ENCODE measurements around the gene PRKAB1.
A peak's percentile ranks its signal among the peaks of the same experiment; 100 is the strongest.

Gene PRKAB1

DNA sequence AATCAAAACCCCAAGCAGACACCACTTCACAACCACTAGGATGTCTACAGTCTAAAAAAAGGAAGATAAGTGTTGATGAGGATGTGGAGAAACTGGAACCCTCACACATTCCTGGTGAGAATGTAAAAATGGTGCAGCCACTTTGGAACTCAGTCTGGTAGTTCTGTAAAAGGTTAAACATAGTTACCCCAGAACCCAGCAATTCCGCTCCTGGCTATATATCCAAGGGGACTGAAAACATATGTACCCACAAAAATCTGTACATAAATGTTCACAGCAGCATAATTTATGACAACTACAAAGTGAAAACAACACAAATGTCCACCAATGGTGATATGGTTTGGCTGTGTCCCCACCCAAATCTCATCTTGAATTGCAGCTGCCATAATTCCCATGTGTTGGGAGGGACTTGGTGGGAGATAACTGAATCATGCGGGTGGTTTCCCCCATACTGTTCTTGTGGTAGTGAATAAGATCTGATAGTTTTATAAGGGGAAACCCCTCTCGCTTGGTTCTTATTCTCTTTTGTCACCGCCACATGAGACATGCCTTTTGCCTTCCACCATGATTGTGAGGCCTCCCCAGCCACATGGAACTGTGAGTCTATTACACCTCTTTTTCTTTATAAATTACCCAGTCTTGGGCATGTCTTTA is 46.8 kb downstream of the PRKAB1 start:
- no peak for DNase-seq

DNA sequence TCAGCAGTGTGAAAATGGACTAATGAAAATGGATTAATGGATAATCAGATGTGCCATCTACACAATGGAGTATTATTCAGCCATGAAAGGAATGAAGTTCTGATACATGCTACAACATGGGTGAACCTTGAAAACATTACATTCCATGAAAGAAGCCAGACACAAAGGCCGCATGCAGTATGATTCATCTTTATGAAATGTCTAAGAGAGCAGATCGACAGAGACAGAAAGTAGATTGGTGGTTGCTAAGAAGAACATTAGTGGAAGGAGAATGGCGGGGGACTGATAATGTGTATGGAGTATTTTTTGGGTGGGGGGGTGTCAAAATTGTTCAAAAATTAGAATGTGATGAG is 47.3 kb downstream of the PRKAB1 start:
- DNase-seq: peak; percentile 39

DNA sequence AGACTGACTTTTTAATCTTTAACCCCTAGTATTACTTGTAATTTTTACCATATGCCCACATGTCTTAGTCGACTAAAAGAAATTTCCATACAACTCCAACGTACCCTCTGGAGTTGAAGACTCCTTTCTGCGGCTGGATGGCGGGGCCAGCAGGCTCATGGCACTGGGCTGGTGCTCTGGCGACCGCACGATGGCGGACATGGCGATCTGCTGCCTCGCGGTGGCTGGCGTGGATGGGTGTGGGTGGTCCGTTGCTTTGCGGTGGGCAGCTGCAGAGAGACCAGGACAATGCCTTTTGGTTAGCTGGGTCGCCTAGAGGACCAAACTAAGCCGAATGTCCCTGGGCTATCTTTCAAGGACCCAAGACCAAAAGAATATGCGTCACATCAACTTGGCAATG is 50.2 kb downstream of the PRKAB1 start:
- no peak for DNase-seq

DNA sequence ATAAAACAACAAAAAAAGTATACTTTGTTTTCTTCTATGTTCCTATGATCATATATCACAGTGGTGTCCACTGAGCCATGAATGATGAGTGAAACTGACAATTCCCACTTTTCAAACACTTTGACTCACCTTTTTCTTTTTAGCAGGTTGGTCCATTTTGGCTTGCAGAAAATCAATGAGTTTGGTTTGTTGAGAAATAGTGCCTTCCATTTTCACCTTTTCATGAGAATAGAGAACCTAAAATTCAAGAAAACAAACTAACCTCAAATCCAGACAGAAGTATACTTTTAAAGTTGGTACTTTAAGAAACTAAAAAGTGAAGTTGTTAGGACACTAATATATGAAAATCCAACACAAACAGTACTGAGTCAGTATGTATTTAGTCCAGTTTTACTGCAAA is 52.4 kb downstream of the PRKAB1 start:
- no peak for DNase-seq

DNA sequence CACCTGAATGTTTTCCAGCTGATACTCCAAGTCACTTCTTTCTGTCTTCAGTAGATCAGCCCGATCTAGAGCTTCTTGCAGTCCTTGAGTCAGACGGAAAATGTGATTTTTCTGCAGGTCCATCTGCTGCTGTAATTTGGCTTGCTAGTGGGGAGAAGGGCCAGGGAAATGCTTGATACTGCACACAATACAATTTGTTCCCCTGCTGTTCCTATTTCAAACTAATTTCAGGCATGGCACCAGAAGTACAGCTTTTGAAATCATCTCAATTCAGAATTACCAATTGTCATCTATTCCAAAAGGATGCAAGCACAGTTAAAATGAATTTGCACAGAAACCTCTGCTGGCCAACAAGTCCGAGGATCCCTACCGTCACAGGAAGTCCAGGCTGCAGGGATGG is 53.4 kb downstream of the PRKAB1 start:
- DNase-seq: no peak

DNA sequence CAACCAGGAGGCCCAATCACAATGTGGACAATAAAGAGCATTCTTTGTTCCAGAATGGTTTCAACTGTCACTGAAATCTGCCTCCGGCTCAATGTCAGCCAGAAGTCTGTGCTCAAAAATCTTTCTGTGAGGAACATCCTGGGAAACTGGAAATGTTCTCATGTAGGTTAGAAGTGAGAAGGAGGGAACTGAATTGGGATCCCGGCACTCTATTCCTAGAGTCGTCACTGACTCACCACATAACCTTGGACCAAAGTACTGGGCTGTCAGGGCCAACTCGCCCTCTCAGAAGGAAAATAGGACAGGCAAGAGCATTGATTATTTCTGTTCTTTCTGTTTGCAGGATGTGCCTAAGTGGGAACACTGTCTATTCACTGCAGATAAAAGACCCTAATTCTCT is 57.6 kb downstream of the PRKAB1 start:
- no peak for DNase-seq

DNA sequence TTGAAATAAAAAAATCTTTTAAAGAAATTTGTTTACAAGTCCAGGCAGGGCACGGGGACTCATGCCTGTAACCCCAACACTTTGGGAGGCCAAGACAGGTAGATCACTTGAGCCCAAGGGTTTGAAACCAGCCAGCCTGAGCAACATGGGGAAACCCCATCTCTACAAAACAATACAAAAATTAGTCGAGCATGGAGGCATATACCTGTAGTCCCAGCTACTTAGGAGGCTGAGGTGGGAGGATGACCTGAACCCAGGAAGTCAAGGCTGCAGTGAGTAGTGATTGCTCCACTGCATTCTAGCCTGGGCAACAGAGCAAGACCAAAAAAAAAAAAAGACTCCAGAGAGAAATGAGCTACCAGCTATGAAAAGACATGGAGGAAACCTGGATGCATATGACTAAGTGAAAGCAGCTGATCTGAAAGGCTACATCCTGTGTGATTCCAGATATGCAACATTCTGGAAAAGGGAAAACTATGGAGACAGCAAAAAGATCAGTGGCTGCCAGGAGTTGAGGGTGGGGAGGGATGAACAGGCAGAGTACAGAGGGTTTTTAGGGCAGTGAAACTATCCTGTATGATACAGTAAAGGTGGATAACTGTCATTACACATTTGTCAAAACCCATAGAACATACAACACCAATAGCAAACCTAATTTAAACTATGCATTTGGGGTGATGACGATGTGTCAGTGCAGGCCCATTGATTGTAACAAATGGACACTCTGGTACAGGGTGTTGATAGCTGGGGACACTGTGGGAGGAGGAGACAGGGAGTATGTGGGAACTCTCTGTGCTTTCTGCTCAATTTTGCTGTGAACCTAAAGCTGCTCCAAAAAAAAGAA is 59.9 kb downstream of the PRKAB1 start:
- DNase-seq: no peak

DNA sequence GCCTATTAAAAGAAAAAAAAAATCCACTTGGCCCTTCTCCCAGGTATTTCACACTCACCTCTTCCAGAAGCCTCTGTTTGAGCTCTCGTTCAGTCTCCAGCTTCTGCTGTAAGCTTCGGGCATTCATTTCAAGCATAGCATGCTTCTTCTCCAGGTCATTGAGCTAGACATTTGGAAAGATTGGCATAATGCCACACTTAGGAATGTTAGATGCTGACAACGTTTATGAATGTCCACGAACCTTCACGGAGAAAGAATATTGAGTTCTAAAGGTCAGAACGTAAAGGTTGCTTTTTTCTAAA is 60.5 kb downstream of the PRKAB1 start:
- no peak for DNase-seq

DNA sequence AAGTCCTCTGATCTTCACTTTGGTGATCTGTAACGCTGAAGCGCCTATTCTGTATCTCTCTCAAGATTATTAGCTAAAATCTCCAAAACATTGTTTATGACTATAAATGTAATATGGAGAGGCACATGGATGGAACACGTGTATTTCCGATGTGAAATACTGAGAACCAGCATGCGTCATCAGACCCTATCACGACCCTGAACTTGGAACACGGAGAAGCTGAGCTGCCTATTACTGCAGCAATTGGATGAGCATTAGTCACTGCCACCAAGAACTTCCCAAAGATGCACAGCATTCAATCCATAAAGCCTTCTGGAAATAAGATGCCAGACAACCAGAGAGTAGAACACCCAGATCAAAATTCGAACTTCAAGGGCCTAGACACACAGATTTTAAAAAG is 61.9 kb downstream of the PRKAB1 start:
- no peak for DNase-seq

DNA sequence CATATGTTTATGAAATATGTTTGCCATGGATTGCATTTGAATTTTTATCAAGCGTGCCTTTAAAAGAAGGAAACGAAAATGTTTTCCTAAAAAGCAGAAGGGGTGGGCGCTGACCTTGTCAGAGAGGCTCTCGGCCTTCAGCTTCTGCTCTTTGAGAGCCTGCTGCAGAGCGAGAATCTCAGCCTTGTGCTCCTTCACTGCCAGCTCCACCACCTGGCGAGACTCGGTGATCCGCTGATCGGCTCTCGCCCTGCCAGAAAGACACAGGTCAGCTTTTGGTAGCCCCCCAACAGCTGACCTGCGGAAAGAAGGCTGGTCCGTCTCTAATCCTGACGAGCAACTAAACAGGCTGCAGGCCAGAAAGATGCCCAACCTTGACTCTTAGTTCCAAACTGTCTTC is 62.4 kb downstream of the PRKAB1 start:
- DNase-seq: no peak

Measured in fibroblast of skin of back (primary cell).